Neural crest cell (in vitro differentiated cells): Measurements from ENCODE around the gene LMNTD1. TPM values are rescaled to one million over a fixed set of nuclear protein-coding genes. Genes with fewer than 3 reads are reported as not detected.

Experiments
- DNase-seq: peaks from one replicate; pipeline ENCODE4 v3.0.0; 2021; ENCODE audit warnings: low read depth, mixed read lengths, low spot score
- H3K27ac Mint-ChIP-seq: one replicate; pipeline ENCODE4 v1.8.0; 2021; ENCODE audit warnings: mild to moderate bottlenecking, mixed read lengths; ENCODE audit not compliant: unreplicated experiment
- H3K27me3 Mint-ChIP-seq: 2 replicates; pipeline ENCODE4 v1.8.0; 2021; ENCODE audit warnings: low read depth, mild to moderate bottlenecking, mixed read lengths
- H3K36me3 Mint-ChIP-seq: 2 replicates; pipeline ENCODE4 v1.8.0; 2021; ENCODE audit warnings: low read depth, mild to moderate bottlenecking, mixed read lengths
- H3K4me1 Mint-ChIP-seq: 2 replicates; pipeline ENCODE4 v1.8.0; 2021; ENCODE audit warnings: mixed read lengths
- H3K4me3 Mint-ChIP-seq: one replicate; pipeline ENCODE4 v1.8.0; 2021; ENCODE audit warnings: mild to moderate bottlenecking, mixed read lengths
- H3K9me3 Mint-ChIP-seq: 2 replicates; pipeline ENCODE4 v1.8.0; 2021; ENCODE audit warnings: mixed read lengths
- total RNA-seq: library from RNA; stranded (reverse); gene quantifications from 2 replicates; pipeline ENCODE4 v1.2.1, GENCODE V29; 2021
- TF ChIP-seq, protein P1 (sequence below): fragments of 200-600 bp; sonication (generic); conservative IDR thresholded peaks from 2 replicates; pipeline ENCODE4 v1.5.0; 2021; ENCODE audit warnings: antibody characterized with exemption, mild to moderate bottlenecking

LMNTD1 gene
- total RNA-seq, 1 donor from 2014 or later = not detected

- no peak for DNase-seq
These were observed 30.5 kb upstream of the LMNTD1 start for GRCh38 chr12:25583545-25583944.

GRCh38 chr12:25581067-25581466 is 28.0 kb upstream of the LMNTD1 start:
- no peak for DNase-seq
- no peak overlapping the region for H3K27ac Mint-ChIP-seq
- H3K9me3 Mint-ChIP-seq = no peaks in the 10 kb centered on the region
- no peaks in the 10 kb centered on the region for H3K27me3 Mint-ChIP-seq
- no peaks in the 10 kb centered on the region for H3K36me3 Mint-ChIP-seq
- TF ChIP-seq, protein P1, sequence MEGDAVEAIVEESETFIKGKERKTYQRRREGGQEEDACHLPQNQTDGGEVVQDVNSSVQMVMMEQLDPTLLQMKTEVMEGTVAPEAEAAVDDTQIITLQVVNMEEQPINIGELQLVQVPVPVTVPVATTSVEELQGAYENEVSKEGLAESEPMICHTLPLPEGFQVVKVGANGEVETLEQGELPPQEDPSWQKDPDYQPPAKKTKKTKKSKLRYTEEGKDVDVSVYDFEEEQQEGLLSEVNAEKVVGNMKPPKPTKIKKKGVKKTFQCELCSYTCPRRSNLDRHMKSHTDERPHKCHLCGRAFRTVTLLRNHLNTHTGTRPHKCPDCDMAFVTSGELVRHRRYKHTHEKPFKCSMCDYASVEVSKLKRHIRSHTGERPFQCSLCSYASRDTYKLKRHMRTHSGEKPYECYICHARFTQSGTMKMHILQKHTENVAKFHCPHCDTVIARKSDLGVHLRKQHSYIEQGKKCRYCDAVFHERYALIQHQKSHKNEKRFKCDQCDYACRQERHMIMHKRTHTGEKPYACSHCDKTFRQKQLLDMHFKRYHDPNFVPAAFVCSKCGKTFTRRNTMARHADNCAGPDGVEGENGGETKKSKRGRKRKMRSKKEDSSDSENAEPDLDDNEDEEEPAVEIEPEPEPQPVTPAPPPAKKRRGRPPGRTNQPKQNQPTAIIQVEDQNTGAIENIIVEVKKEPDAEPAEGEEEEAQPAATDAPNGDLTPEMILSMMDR = no peak
- H3K4me3 Mint-ChIP-seq = no peak overlapping the region
- no peaks in the 10 kb centered on the region for H3K4me1 Mint-ChIP-seq

More at GRCh38 chr12:25583545-25583944, 30.5 kb upstream of the LMNTD1 start:
- TF ChIP-seq, protein P1 = no peak
- Mint-ChIP-seq H3K27me3 (no peaks in the 10 kb centered on the region), H3K4me1 (no peaks in the 10 kb centered on the region), H3K4me3 (no peak overlapping the region), H3K27ac (no peak overlapping the region), H3K36me3 (peaks cover 2% of the 10 kb centered on the region), H3K9me3 (peaks cover 3% of the 10 kb centered on the region)

- H3K4me3 Mint-ChIP-seq = no peak overlapping the region
- H3K36me3 Mint-ChIP-seq = no peaks in the 10 kb centered on the region
- H3K9me3 Mint-ChIP-seq = peaks cover 2% of the 10 kb centered on the region
- no peaks in the 10 kb centered on the region for H3K27me3 Mint-ChIP-seq
- no peak for DNase-seq
- TF ChIP-seq, protein P1 = no peak
- no peaks in the 10 kb centered on the region for H3K4me1 Mint-ChIP-seq
- H3K27ac Mint-ChIP-seq = no peak overlapping the region
These were observed 25.5 kb upstream of the LMNTD1 start for GRCh38 chr12:25578411-25579143.

DNA sequence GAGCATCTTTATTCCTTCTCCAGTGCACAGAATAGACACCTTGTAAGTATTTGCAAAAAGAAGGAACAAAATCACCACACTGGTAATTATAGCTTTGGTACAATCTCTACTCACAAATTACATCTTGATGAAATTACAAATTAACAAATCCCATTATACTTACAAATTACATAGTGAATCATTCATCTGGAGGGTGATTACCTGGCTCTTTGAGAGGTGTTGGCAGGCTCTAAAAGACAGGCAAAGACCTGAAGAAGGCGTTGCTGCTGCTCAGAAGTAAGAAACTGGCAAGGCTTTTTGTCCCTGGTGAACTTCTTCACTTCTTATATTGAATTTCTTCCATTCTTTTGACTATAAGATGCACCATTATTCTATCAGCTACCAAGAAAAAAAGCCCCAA is 21.7 kb upstream of the LMNTD1 start:
- no peak overlapping the region for H3K4me3 Mint-ChIP-seq
- no peaks in the 10 kb centered on the region for H3K36me3 Mint-ChIP-seq

DNA sequence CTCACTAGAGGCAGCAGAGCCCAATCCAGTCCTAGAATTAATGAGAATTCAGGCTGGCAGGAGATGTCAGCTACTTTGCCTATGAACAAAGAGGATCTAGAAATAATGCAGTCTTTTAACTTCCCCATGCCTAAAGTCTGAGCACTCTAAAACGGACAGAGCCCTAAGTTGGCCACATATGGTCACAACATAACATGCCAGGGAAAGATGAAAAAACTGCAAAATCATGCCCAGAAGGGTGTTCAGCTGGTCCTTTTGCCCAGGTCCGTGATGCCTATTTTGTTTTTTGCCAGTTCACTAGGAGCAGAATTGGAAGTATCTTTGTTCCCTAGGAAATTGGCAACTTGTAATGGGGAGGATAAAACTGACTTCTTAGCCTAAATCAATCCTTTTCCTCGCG is 20.3 kb upstream of the LMNTD1 start:
- Mint-ChIP-seq H3K27ac (no peak overlapping the region), H3K4me1 (no peaks in the 10 kb centered on the region), H3K4me3 (no peak overlapping the region), H3K36me3 (no peaks in the 10 kb centered on the region), H3K27me3 (no peaks in the 10 kb centered on the region), H3K9me3 (peaks cover 2% of the 10 kb centered on the region)
- TF ChIP-seq, protein P1 = no peak
- no peak for DNase-seq

More for the DNA sequence above, 21.7 kb upstream of the LMNTD1 start:
- no peak for DNase-seq
- Mint-ChIP-seq H3K27ac (no peak overlapping the region), H3K4me1 (no peaks in the 10 kb centered on the region), H3K9me3 (peaks cover 2% of the 10 kb centered on the region), H3K27me3 (no peaks in the 10 kb centered on the region)
- TF ChIP-seq, protein P1 = no peak
